ACC112 (cell line): ENCODE data around the gene KCNQ4.

Experiments used
- H2AFZ ChIP-seq: fragments of 200-600 bp; sonication (generic); one replicate; pipeline ENCODE4 v1.6.0; 2017; ENCODE audit warnings: antibody characterized with exemption, low read length; ENCODE audit not compliant: unreplicated experiment
- H3K27ac ChIP-seq: fragments of 200-600 bp; sonication (generic); 2 replicates; pipeline ENCODE4 v1.5.1; 2014; ENCODE audit warnings: low read depth, mild to moderate bottlenecking, antibody characterized with exemption, low read length, moderate library complexity
- H3K27me3 ChIP-seq: fragments of 200-600 bp; sonication (generic); 2 replicates; pipeline ENCODE4 v1.6.1; 2014; ENCODE audit warnings: mild to moderate bottlenecking, antibody characterized with exemption, low read length, moderate library complexity, mixed read lengths; ENCODE audit not compliant: insufficient read depth
- H3K36me3 ChIP-seq: fragments of 200-600 bp; sonication (generic); 2 replicates; pipeline ENCODE4 v1.6.1; 2016; ENCODE audit warnings: mild to moderate bottlenecking, antibody characterized with exemption, low read length, moderate library complexity, mixed read lengths; ENCODE audit not compliant: insufficient read depth
- H3K4me1 ChIP-seq: fragments of 200-600 bp; sonication (generic); one replicate; pipeline ENCODE4 v1.6.1; 2016; ENCODE audit warnings: low read length, mixed read lengths; ENCODE audit not compliant: insufficient read depth, unreplicated experiment, control insufficient read depth
- H3K4me3 ChIP-seq: fragments of 200-600 bp; sonication (generic); 2 replicates; pipeline ENCODE4 v1.5.1; 2014; ENCODE audit warnings: mild to moderate bottlenecking, low read depth, low read length
- H3K79me2 ChIP-seq: fragments of 200-600 bp; sonication (generic); one replicate; pipeline ENCODE4 v1.6.0; 2016; ENCODE audit warnings: low read length; ENCODE audit not compliant: control insufficient read depth, unreplicated experiment, insufficient read depth

KCNQ4 gene

DNA sequence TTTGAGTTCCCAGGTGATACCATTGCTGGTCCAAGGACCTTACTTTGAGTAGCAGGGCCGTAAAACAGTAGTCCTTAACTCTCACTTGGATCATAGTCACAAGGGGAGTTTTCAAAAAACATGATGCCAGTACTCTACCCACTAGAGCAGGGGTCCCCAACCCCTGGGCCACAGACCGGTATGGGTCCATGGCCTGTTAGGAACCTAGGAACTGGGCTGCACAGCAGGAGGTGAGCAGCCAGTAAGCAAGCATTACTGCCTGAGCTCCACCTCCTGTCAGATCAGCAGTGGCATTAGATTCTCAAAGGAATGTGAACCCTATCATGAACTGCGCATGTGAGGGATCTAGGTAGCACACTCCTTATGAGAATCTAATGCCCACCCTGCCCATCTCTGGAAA is 39.7 kb upstream of the KCNQ4 start:
- Histone ChIP-seq H3K27ac (no peak overlapping the region), H3K27me3 (no peaks in the 10 kb centered on the region), H3K4me3 (no peak overlapping the region), H3K36me3 (peaks cover 20% of the 10 kb centered on the region), H3K4me1 (no peaks in the 10 kb centered on the region), H3K79me2 (no peaks in the 10 kb centered on the region), H2AFZ (no peak overlapping the region)

DNA sequence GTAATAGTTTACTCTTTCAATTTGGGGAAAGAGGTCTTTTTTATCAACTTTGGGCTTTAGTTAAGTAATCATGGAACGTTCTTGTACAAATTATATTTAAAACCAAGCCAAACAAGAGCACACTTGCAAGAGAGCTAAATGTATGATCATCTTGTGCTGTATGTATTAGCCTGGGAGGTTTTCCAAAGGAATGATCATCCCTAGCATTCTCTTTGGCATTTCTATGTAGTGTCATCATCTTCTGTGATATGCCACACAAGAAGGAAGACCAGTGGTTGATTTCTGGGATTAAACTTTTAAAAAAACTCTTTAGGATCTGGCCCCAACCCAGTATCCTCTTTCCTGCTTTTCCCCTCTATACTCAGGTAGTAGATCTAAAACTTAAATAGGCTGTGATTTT is 38.4 kb upstream of the KCNQ4 start:
- H3K4me1 ChIP-seq, result peaks cover 1% of the 10 kb centered on the region
- H3K36me3 ChIP-seq, result peaks cover 7% of the 10 kb centered on the region
- H3K27me3 ChIP-seq, result no peaks in the 10 kb centered on the region
- no peak overlapping the region for H3K4me3 ChIP-seq
- no peak overlapping the region for H2AFZ ChIP-seq
- H3K27ac ChIP-seq, result no peak overlapping the region
- H3K79me2 ChIP-seq, result no peaks in the 10 kb centered on the region

DNA sequence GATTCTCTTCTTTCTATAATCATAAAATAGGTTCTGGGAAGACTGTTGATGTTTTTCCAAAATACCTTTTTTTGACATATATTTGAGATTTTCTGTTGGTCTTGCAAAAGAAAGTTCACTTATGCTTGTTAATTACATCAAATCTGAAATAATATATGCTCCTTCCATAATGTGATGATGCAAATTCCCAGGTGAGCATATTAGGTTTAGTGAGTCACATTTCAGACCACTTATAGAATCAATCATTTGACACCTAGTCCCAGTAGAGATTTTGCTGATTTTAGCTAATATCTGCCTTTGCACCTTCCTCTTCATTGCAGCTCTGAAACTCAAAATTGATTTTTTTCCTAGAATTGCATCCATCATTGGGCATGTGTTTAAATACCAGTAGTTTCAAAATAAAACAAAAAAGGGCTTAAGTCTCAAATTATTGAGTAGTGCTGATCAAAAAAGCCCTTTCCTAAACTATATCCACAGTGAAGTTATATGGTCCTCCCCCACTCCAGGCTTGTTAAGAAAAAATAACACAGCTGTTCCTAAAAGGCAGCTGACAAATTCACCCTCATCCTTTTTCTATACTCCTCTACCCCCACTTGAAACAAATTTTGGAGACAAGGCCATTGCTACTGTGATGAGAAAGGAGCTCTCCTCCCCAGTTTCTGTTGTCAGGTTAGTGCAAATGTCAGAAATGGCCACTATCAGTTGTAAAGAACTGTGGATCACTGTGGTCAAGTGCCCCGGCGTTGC is 37.1 kb upstream of the KCNQ4 start:
- Histone ChIP-seq H2AFZ (no peak overlapping the region), H3K27ac (no peak overlapping the region), H3K79me2 (no peaks in the 10 kb centered on the region), H3K4me1 (peaks cover 8% of the 10 kb centered on the region), H3K36me3 (peaks cover 7% of the 10 kb centered on the region), H3K4me3 (no peak overlapping the region), H3K27me3 (no peaks in the 10 kb centered on the region)

GRCh38 chr1:40748841-40749718 is 34.5 kb upstream of the KCNQ4 start:
- no peak overlapping the region for H2AFZ ChIP-seq
- no peak overlapping the region for H3K27ac ChIP-seq
- peaks cover 21% of the 10 kb centered on the region for H3K36me3 ChIP-seq

DNA sequence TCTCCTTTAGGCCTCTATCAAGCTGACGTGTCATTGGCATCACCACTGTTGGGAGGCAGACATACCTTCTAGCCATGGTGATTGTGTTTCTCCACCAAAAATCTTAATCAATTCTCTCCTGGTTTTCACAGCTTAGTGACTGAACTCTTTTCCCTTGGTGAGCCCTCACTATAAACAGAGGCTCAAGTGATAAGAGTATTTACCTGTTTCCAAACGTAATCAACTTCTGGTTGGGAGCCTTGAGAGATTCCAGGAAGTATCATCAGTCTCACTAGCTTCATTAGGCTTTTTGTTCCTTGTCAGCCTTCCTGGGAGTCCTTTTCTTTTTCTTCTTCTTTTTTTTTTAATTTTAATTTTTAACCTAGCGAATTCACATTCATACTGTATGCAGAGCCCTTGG is 33.8 kb upstream of the KCNQ4 start:
- Histone ChIP-seq H2AFZ (no peak overlapping the region), H3K79me2 (no peaks in the 10 kb centered on the region), H3K36me3 (peaks cover 26% of the 10 kb centered on the region), H3K27me3 (no peaks in the 10 kb centered on the region), H3K4me3 (no peak overlapping the region), H3K4me1 (peaks cover 8% of the 10 kb centered on the region), H3K27ac (no peak overlapping the region)

More at GRCh38 chr1:40748841-40749718, 34.5 kb upstream of the KCNQ4 start:
- Histone ChIP-seq H3K79me2 (no peaks in the 10 kb centered on the region), H3K4me1 (peaks cover 8% of the 10 kb centered on the region), H3K4me3 (no peak overlapping the region), H3K27me3 (no peaks in the 10 kb centered on the region)

DNA sequence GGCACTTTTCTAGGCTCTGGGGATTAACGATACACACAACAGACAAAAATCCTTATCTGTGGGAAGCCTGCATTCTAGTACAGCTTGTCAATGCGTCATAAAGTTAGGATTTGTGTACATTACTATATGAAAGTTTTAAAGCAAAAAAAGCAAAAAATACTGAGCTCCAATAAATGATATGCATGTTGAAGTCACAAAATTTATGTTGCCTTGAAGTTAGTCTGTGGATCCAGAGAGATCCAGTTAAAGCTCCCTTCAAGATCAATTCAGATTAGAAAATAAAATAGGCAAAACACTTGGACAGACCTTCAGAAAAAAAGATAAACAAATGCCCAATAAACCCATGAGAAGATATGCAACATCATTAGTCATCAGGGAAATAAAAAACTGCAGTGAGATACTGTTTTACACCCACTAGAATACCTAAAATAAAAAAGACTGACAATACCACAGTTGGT is 33.1 kb upstream of the KCNQ4 start:
- H3K4me1 ChIP-seq, result peaks cover 8% of the 10 kb centered on the region
- no peak overlapping the region for H3K4me3 ChIP-seq
- H3K27ac ChIP-seq, result 0 out of 2 replicates have a peak overlapping the region, but pooled peaks have one; percentile 8
- no peaks in the 10 kb centered on the region for H3K27me3 ChIP-seq
- peaks cover 26% of the 10 kb centered on the region for H3K36me3 ChIP-seq
- no peak overlapping the region for H2AFZ ChIP-seq
- no peaks in the 10 kb centered on the region for H3K79me2 ChIP-seq

- Histone ChIP-seq H3K79me2 (no peaks in the 10 kb centered on the region), H3K4me3 (no peak overlapping the region), H2AFZ (no peak overlapping the region), H3K36me3 (peaks cover 30% of the 10 kb centered on the region), H3K27ac (no peak overlapping the region), H3K27me3 (no peaks in the 10 kb centered on the region), H3K4me1 (peaks cover 8% of the 10 kb centered on the region)
These were observed 31.8 kb upstream of the KCNQ4 start for GRCh38 chr1:40751802-40752201.

DNA sequence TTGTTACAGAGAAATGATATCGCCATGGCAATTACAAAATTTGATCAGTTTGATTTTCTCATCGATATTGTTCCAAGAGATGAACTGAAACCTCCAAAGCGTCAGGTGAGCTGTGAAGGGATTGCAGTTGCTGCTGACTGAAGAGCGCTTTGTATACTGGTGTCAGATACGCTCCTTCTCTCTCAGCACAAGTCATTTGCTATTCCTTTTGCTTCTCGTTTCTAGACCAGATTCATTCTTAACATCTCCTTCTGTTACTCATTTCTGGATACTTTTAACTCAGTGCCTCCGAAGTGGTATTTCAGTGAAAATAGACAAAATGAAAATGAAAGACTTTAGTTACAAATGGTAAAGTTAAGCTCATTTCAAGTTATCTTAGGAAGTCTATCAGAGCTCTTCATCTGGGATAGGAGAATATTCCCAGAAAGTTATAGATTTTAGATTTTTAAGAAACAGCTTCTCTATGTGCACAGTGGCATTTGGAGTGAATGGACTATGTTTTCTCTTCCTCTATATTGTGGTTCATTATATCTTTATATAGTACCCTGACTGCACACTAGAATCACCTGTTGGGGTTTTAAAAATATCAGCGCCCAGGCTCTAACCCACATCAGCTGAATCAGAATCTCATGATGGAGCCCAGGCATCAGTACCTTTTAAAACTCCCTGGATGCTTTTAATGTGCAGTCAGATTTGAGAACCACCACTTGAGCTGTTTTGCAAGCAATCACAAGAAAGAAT is 30.3 kb upstream of the KCNQ4 start:
- Histone ChIP-seq H3K36me3 (peaks cover 34% of the 10 kb centered on the region), H3K27me3 (no peaks in the 10 kb centered on the region), H3K4me3 (no peak overlapping the region), H3K79me2 (no peaks in the 10 kb centered on the region), H3K27ac (no peak overlapping the region), H3K4me1 (peaks cover 8% of the 10 kb centered on the region), H2AFZ (no peak overlapping the region)

DNA sequence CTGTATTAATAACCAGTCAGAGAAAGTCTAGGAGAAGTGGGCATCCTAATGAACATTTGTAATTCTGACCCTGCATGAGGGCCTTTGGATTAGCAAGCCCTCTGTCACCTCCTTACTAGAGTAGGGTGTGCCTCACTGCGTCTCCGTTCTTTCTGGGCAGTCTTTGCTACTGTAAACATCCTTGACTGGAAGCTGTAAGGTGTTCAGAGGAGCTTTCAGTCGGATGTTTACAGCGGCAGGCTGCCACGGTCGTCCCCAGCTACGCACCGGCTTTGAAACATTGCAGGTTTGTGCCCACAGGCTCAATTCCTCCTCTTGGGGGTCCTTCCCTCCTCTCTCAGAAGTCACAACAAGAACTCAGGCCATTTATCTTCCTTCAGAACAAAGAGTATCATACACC is 29.4 kb upstream of the KCNQ4 start:
- Histone ChIP-seq H2AFZ (no peak overlapping the region), H3K79me2 (no peaks in the 10 kb centered on the region), H3K4me1 (peaks cover 8% of the 10 kb centered on the region), H3K36me3 (peaks cover 36% of the 10 kb centered on the region), H3K4me3 (no peak overlapping the region), H3K27ac (no peak overlapping the region), H3K27me3 (no peaks in the 10 kb centered on the region)

DNA sequence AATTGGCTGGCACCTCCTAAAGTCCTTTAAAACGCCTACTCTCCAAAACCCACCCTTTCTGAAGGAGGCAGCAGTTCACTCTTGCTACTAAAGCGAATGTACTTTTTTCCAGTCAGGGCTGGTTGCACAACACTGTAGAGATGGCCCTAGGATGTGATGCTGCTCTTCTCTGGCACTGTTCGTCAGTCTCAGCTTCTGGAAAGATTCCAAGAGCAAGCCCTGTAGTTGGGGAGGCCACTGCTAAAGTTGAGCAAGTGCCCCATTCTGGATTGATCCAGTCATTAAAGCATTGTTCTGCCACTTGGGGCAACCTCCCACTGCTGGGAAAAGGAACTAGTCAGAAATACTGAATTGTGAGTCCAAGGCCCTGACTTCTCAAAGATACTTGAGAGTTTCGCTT is 28.5 kb upstream of the KCNQ4 start:
- peaks cover 36% of the 10 kb centered on the region for H3K36me3 ChIP-seq

More for the DNA sequence above, 28.5 kb upstream of the KCNQ4 start:
- no peaks in the 10 kb centered on the region for H3K27me3 ChIP-seq
- no peak overlapping the region for H2AFZ ChIP-seq
- peak overlapping the region; percentile 20; the same call in 1 of the 2 replicates for H3K27ac ChIP-seq
- peaks cover 8% of the 10 kb centered on the region for H3K4me1 ChIP-seq
- H3K79me2 ChIP-seq, result no peaks in the 10 kb centered on the region
- H3K4me3 ChIP-seq, result no peak overlapping the region
